MM.1S (cell line): Measurements from ENCODE around the gene WNT10A.

Experiments used
- DNase-seq: peaks from one replicate; pipeline ENCODE4 v3.0.0-alpha.2; 2015
- H2AFZ ChIP-seq: fragments of 300-600 bp; sonication (generic); 2 replicates; pipeline ENCODE4 v1.6.0; 2016; ENCODE audit warnings: antibody characterized with exemption, low read length
- H3F3A ChIP-seq: fragments of 300-600 bp; sonication (generic); 2 replicates; pipeline ENCODE4 v1.6.1; 2016; ENCODE audit warnings: mild to moderate bottlenecking, antibody characterized with exemption, low read length, moderate library complexity, mixed read lengths; ENCODE audit not compliant: insufficient read depth
- H3K27ac ChIP-seq: fragments of 300-600 bp; sonication (generic); 2 replicates; pipeline ENCODE4 v1.5.1; 2016; ENCODE audit warnings: mild to moderate bottlenecking, low read length
- H3K27me3 ChIP-seq: fragments of 300-600 bp; sonication (generic); replicated peaks from 2 replicates; pipeline ENCODE4 v1.6.0; 2016; ENCODE audit warnings: low read length; ENCODE audit not compliant: insufficient read depth
- H3K36me3 ChIP-seq: fragments of 300-600 bp; sonication (generic); replicated peaks from 2 replicates; pipeline ENCODE4 v1.6.1; 2016; ENCODE audit warnings: mild to moderate bottlenecking, low read length, mixed read lengths; ENCODE audit not compliant: insufficient read depth
- H3K4me1 ChIP-seq: fragments of 300-600 bp; sonication (generic); 2 replicates; pipeline ENCODE4 v1.6.1; 2016; ENCODE audit warnings: low read length, mixed read lengths
- H3K4me2 ChIP-seq: fragments of 300-600 bp; sonication (generic); 2 replicates; pipeline ENCODE4 v1.6.0; 2016; ENCODE audit warnings: low read depth, low read length
- H3K4me3 ChIP-seq: fragments of 300-600 bp; sonication (generic); 2 replicates; pipeline ENCODE4 v1.5.1; 2016; ENCODE audit warnings: low read length, mixed read lengths
- H3K79me2 ChIP-seq: fragments of 300-600 bp; sonication (generic); 2 replicates; pipeline ENCODE4 v1.6.1; 2016; ENCODE audit warnings: mixed run types, low read length, mixed read lengths
- H3K9ac ChIP-seq: fragments of 300-600 bp; sonication (generic); 2 replicates; pipeline ENCODE4 v1.6.1; 2016; ENCODE audit warnings: low read length, mixed read lengths
- H3K9me2 ChIP-seq: fragments of 300-600 bp; sonication (generic); replicated peaks from 2 replicates; pipeline ENCODE4 v1.6.1; 2016; ENCODE audit warnings: mild to moderate bottlenecking, low read length, mixed read lengths; ENCODE audit not compliant: insufficient read depth
- H3K9me3 ChIP-seq: fragments of 300-600 bp; sonication (generic); replicated peaks from 2 replicates; pipeline ENCODE4 v1.6.1; 2016; ENCODE audit warnings: mild to moderate bottlenecking, low read length, mixed read lengths; ENCODE audit not compliant: insufficient read depth
- H4K20me1 ChIP-seq: fragments of 300-600 bp; sonication (generic); 2 replicates; pipeline ENCODE4 v1.6.1; 2016; ENCODE audit warnings: mild to moderate bottlenecking, low read length, moderate library complexity, mixed read lengths; ENCODE audit not compliant: insufficient read depth
- EZH2 ChIP-seq: fragments of 300-600 bp; sonication (generic); optimal IDR thresholded peaks from 2 replicates; pipeline ENCODE3; 2017; ENCODE audit warnings: low read depth, mild to moderate bottlenecking, antibody characterized with exemption, low read length, mixed read lengths
- EZH2phosphoT487 ChIP-seq: fragments of 300-600 bp; sonication (generic); IDR thresholded peaks from 2 replicates; pipeline ENCODE4 v1.6.1; 2018; ENCODE audit warnings: antibody characterized with exemption, low read length
- TF ChIP-seq, protein P1 (sequence below): fragments of 300-600 bp; sonication (generic); IDR thresholded peaks from 2 replicates; pipeline ENCODE4 v1.5.1; 2016; ENCODE audit warnings: antibody characterized with exemption, low read length, mixed read lengths

WNT10A gene

DNA sequence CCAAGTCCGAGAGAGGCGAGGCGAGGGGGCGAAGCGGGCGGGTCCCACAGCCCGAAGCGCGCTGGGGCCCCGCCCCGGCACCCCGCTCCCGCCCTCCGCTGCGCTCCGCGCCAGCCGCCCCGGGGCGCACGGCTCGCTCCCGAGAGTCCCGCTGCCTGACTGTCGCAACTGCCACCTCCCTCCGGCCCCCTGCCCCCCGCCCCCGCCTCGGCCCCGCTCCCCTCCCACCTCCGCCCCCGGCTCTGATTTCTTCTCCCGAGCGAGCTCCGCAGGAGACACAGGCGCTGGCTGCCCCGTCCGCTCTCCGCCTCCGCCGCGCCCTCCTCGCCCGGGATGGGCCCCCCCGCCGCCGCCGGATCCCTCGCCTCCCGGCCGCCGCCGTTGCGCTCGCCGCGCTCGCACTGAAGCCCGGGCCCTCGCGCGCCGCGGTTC is 21.1 kb upstream of the WNT10A start, which contains the start of gene WNT6:
Gene WNT6, plus strand, starts transcription at position 250 of the 432 bp plus-strand sequence. CDS start 233 bp downstream, outside the sequence.
- TF ChIP-seq EZH2phosphoT487, result no peak
- TF ChIP-seq, protein P1, sequence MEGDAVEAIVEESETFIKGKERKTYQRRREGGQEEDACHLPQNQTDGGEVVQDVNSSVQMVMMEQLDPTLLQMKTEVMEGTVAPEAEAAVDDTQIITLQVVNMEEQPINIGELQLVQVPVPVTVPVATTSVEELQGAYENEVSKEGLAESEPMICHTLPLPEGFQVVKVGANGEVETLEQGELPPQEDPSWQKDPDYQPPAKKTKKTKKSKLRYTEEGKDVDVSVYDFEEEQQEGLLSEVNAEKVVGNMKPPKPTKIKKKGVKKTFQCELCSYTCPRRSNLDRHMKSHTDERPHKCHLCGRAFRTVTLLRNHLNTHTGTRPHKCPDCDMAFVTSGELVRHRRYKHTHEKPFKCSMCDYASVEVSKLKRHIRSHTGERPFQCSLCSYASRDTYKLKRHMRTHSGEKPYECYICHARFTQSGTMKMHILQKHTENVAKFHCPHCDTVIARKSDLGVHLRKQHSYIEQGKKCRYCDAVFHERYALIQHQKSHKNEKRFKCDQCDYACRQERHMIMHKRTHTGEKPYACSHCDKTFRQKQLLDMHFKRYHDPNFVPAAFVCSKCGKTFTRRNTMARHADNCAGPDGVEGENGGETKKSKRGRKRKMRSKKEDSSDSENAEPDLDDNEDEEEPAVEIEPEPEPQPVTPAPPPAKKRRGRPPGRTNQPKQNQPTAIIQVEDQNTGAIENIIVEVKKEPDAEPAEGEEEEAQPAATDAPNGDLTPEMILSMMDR, result no peak
- TF ChIP-seq EZH2, result no peak
- Histone ChIP-seq H3K9me3 (no peaks in the 10 kb centered on the region), H3K27me3 (peaks cover 69% of the 10 kb centered on the region), H2AFZ (no peak within 1 kb of the TSS), H3K9ac (no peak within 1 kb of the TSS), H3K4me3 (no peak within 1 kb of the TSS), H3K79me2 (no peaks in the 10 kb centered on the region), H4K20me1 (no peaks in the 10 kb centered on the region), H3K9me2 (no peaks in the 10 kb centered on the region), H3F3A (no peaks in the 10 kb centered on the region), H3K4me1 (0 out of 2 replicates have a peak, but pooled peaks cover 4% of the 10 kb centered on the region), H3K4me2 (peak within 1 kb of the TSS; percentile 57; the same call in 1 of the 2 replicates), H3K27ac (no peak within 1 kb of the TSS), H3K36me3 (no peaks in the 10 kb centered on the region)
- DNase-seq, result no peak

DNA sequence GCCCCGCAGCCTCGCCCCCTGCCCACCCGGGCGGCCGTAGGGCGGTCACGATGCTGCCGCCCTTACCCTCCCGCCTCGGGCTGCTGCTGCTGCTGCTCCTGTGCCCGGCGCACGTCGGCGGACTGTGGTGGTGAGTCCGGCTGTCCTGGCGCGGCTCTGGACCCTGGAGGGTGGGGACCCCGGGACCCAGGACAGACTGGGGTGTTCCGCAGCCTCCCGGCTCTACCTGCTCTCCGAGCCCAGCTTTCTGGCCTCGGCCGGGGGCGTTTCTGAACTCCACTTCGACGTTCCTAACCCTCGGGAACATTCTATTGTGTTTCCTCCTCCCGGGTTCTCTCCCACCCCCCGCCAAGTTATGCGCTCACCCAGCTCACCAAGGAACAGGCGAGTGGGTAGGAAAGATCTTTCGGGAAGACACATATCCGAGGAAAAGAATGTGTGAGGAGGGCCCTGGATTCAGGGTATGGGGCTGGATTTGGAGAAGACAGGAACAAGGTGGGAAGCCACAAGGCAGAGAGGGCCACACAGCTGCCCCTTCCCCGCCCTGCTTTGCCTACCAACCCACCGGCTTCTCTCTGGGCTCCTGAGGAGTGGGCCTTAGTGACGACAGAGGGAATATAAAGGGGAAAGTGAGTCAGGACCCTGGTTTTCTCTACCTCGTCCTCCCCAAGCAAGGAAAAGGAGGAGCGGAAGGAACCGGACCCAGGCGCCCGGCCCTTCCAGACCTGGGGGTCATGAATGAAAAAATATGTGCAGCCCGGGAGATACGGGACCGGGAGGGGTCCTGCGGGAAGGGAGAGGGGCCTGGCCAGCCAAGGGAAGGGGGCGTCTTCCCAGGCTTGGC is 20.4 kb upstream of the WNT10A start:
- Histone ChIP-seq H3K27ac (no peak overlapping the region), H3K27me3 (peaks cover 63% of the 10 kb centered on the region), H3K4me2 (peak overlapping the region; percentile 57; the same call in 1 of the 2 replicates), H3K4me3 (no peak overlapping the region), H3K4me1 (0 out of 2 replicates have a peak, but pooled peaks cover 4% of the 10 kb centered on the region), H3K9ac (no peak overlapping the region), H2AFZ (no peak overlapping the region), H3F3A (no peaks in the 10 kb centered on the region), H4K20me1 (no peaks in the 10 kb centered on the region), H3K9me2 (no peaks in the 10 kb centered on the region), H3K9me3 (no peaks in the 10 kb centered on the region), H3K79me2 (no peaks in the 10 kb centered on the region), H3K36me3 (no peaks in the 10 kb centered on the region)
- no peak for DNase-seq
- TF ChIP-seq, protein P1, result no peak
- TF ChIP-seq EZH2 (peak; percentile 97), EZH2phosphoT487 (no peak)

DNA sequence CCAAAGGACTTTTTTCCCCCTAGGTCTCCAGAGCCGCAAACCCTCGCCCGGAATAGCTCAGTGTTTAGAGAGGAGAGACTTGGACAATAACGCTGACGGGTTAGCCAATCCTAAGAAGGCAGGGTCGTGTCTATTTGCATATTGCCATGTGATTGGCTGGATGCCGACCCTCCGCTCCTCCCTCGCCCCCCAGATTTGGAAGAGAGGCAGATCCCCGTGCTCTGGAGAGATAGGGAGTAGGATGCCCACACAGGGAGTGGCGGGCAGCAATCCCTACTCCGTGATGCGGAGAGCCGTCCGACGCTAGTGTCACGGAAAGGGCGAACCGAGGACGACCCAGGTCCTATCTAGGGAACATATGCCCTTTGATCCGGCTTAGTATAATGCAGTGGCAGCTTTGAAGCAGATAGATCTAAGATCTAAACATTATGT is 19.7 kb upstream of the WNT10A start:
- Histone ChIP-seq H3K27ac (no peak overlapping the region), H3K9ac (no peak overlapping the region), H3K4me3 (no peak overlapping the region), H3K4me1 (0 out of 2 replicates have a peak, but pooled peaks cover 4% of the 10 kb centered on the region), H3K4me2 (no peak overlapping the region), H2AFZ (no peak overlapping the region), H4K20me1 (no peaks in the 10 kb centered on the region), H3K27me3 (peaks cover 55% of the 10 kb centered on the region), H3K79me2 (no peaks in the 10 kb centered on the region), H3K9me3 (no peaks in the 10 kb centered on the region), H3K9me2 (no peaks in the 10 kb centered on the region), H3F3A (no peaks in the 10 kb centered on the region), H3K36me3 (no peaks in the 10 kb centered on the region)
- TF ChIP-seq, protein P1, result no peak
- no peak for TF ChIP-seq EZH2phosphoT487
- TF ChIP-seq EZH2, result no peak
- DNase-seq, result no peak
